Activated naive CD4-positive, alpha-beta T cell treated with anti-CD3 and anti-CD28 coated beads, Interleukin-2, amount 50 U/mL, for 72 hours (primary cell): ENCODE results near the gene TRAF3. TPM values are rescaled to one million over a fixed set of nuclear protein-coding genes. Genes with fewer than 3 reads are reported as not detected.
"Not testable (repeated sequence)": the region's sequence is repeated elsewhere in the genome, so short reads cannot be mapped to it uniquely, and the experiment has no call there.

Experiments
- ATAC-seq, 2 donors: fragments of 150-1000 bp; cut with Tn5 transposase; 2 replicates each; pipeline ENCODE4 v1.10.0; 2021; ENCODE audit warnings: mild to moderate bottlenecking in 2 of 2, moderate library complexity in 2 of 2
- DNase-seq, 2 donors: peaks; one replicate each; pipeline ENCODE4 v3.0.0; 2021 to 2022; ENCODE audit warnings: low spot score in 2 of 2
- H3K27ac Mint-ChIP-seq, 2 donors: one replicate each; pipeline ENCODE4 v1.8.0; 2022; ENCODE audit warnings: mild to moderate bottlenecking in 2 of 2, mixed read lengths in 2 of 2
- H3K36me3 Mint-ChIP-seq, 2 donors: one replicate each; pipeline ENCODE4 v1.8.0; 2022; ENCODE audit warnings: mixed read lengths in 2 of 2
- H3K9me3 Mint-ChIP-seq, 2 donors: one replicate each; pipeline ENCODE4 v1.8.0; 2022; ENCODE audit warnings: mixed read lengths in 2 of 2
- total RNA-seq, 2 donors: library from RNA; stranded (reverse); gene quantifications; one replicate each; pipeline ENCODE4 v1.2.3, GENCODE V29; 2022

Gene TRAF3
- total RNA-seq, 2 donors from 2014 or later: 54.9 to 97.0 TPM

DNA sequence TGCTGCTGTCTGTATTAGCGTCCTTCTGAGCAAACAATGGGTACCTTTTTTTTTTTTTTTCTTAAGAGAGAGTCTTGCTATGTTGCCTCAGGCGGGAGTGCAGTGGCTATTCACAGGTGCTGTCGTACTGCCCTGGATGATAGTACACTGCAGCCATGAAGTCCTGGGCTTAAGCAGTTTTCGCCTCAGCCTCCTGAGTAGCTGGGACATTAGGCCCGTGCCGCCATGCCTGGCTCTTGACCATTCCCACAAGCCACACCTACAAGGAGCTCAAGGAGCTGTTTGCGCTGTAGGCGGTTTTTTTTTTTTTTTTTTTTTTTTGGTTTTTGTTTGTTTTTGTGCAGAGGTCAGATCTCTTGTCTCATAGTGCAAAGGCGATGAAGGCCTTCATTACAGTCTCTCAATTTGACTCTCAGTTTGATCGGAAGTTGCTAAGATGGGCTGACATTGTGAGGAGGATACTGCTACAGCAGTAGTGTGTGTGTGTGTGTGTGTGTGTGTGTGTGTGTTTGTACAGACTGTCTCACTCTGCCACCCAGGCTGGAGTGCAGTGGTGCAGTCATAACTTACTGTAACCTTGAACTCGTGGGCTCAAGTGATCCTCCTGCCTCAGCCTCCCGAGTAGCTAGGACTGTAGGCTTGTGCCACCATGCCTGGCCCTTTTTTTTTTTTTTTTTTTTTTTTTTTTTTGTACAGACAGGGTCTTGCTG lies 34.2 kb downstream of the TRAF3 start:
- peaks cover 43 to 54% of the 10 kb centered on the region in 2 donors for H3K36me3 Mint-ChIP-seq
- peak in 1 of 2 donors; percentile 18 for ATAC-seq
- H3K9me3 Mint-ChIP-seq: peaks cover 0 to 4% of the 10 kb centered on the region in 2 donors
- peak overlapping the region in 1 of 2 donors; percentile 97 for H3K27ac Mint-ChIP-seq
- no peak for DNase-seq

DNA sequence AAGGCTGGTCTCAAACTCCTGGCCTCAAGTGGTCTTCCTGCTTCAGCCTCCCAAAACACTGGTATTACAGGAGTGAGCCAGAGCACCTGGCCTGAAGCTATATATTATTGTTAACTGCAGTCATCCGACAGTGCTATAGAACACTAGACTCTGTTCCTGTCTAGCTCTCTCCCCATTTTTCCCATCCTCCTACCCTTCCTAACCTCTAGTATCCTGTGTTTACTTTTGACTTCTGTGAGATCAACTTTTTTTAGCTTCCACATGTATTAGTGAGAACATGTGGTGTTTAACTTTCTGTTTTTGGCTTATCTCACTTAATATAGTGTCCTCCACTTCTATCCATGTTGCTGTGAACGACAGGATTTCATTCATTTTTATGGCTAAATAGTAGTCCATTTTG lies 34.7 kb downstream of the TRAF3 start:
- H3K36me3 Mint-ChIP-seq: peaks cover 47 to 58% of the 10 kb centered on the region in 2 donors
- DNase-seq: no peak
- H3K27ac Mint-ChIP-seq: peak overlapping the region; percentile 1 to 75

DNA sequence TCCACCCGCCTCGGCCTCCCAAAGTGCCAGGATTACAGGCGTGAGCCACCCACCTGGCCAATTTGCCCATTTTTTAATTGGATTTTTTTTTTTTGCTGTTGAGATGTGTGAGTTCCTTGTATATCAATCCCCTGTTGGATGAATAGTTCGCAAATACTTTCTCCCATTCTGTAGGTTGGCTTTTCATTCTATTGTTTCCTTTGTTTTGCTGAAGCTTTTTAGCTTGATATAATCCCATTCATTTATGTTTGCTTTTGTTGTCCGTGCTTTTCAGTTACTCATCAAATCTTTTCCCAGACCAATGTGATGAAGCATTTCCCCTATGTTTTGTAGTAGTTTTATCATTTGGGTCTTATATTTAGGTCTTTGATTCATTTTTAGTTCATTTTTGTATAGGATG lies 36.4 kb downstream of the TRAF3 start:
- DNase-seq (no peak), ATAC-seq (no peak)
- Mint-ChIP-seq H3K9me3 (peaks cover 0 to 4% of the 10 kb centered on the region in 2 donors), H3K27ac (peak overlapping the region; percentile 2 to 48), H3K36me3 (peaks cover 40 to 58% of the 10 kb centered on the region in 2 donors)

More for the DNA sequence above, 34.7 kb downstream of the TRAF3 start:
- peaks cover 0 to 4% of the 10 kb centered on the region in 2 donors for H3K9me3 Mint-ChIP-seq
- no peak for ATAC-seq

DNA sequence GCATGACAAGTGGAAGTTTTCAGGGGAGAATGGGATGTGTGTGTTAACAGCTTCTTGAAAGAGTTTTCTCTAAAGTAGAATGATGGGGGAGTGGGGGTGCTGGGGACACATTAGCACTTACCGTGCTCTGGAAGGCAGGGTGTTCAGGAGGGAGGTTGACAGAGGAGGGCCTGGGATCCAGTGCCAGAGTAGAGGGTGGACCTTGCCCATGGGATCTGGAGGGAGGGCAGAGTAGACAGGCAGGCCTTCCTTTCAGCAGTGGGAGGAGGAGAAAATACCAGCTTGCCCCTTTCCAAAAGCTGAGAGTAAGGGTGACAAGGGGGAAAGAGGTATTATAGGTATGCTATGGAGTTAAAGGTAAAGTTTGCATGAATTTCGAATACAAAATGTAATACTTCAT lies 40.1 kb downstream of the TRAF3 start:
- Mint-ChIP-seq H3K36me3 (peaks cover 29 to 62% of the 10 kb centered on the region in 2 donors), H3K27ac (peak overlapping the region in 1 of 2 donors; percentile 96), H3K9me3 (peaks cover 0 to 4% of the 10 kb centered on the region in 2 donors)
- ATAC-seq (no peak), DNase-seq (no peak)

DNA sequence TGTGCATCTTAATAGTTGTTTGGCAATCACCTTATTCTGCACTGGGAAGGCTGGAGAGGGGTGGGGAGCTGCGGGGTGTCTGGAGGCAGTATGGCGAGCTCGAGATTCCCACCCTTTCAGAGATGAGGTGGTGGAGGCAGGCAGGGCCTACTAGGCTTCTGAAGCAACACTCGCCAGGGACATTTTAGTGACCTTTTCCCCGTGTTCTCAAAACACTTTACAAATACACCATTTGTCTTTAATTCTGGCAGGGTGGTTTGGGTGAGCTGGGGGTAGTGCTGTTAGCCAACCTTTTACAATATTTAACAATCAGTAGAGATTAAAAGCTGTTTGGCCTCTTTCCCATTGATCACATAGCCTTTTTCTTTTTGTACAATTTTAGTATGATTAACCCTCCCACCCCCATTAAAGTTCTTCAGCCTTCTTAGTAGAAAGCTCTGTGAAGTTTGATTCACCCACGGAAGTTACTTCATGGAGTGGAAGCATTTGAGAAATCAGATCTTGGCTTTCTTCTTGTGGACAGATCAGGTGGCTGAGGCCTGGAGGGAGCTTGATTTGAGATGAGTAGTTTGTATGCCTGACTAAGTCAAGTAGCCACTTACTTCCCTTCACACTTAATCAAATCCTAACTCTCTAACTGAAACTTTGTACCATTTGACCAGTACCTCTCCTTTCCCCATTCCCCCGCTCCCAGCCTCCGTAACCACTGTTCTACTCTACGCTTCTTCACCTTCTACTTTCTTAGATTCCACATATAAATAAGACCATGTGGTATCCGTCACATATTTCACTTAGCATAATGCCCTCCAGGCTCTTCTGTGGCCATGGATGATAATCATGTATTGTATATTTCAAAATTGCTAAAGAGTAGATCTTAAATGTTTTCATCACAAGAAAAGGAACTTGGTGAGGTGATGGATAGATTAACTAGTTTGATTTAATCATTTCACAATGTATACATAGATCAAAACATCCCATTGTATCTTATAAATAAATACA lies 41.0 kb downstream of the TRAF3 start:
- H3K27ac Mint-ChIP-seq: peak overlapping the region; percentile 76 to 96
- peaks cover 4 to 6% of the 10 kb centered on the region in 2 donors for H3K9me3 Mint-ChIP-seq
- peaks cover 33 to 65% of the 10 kb centered on the region in 2 donors for H3K36me3 Mint-ChIP-seq
- ATAC-seq: peak in 1 of 2 donors; percentile 26
- DNase-seq: no peak

DNA sequence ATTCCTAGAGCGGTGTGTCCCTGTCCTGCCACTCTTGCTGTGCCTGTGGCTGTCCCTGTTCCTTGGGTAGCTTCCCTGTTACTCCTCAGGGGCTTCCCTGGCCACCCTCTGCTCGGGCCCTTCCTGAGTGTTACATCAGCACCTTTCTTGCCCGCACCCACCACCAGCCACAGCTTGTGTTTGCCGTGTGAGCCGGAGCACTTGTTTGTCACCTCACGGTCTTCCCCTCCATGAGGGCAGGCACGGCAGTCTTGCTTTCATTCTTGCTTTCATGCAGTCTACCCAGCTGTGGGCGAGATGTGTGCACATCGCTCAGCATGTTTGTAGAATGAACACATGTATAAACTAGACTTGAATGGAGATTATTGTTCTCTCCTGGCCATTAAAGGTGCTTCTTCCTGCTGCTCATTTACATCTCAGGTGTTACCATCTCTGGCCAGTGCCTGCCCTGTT lies 42.0 kb downstream of the TRAF3 start:
- DNase-seq: peak; percentile 72 to 89
- peaks cover 28 to 55% of the 10 kb centered on the region in 2 donors for H3K36me3 Mint-ChIP-seq

DNA sequence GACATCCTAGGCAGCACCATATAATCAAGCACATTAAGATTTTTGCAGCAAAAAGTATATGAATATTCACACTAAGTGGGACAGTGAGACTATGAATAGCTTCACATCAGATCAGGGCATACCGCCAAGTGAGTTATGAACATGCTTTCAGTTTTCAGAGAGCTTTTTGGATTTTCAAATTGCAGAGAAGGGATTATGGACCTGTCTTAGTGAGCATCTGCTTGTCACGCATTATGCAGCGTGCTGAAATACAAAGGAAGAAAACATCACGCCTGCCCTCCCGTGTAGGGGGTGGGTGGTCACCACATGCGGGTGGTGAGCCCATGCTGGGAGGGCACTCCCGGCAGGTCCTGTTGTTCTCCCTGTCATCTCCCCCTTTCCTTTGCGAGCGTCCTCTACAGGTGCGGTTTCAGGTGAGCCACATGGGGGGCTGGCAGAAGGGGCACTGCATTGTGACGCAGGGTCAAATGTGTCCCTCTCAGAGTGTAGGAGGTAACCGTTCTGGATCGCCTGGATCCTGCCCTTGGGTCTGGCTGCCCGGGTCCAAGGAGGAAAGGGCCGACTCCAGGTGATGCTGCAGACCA lies 42.6 kb downstream of the TRAF3 start:
- Mint-ChIP-seq H3K27ac (peak overlapping the region; percentile 96), H3K9me3 (peaks cover 4 to 6% of the 10 kb centered on the region in 2 donors), H3K36me3 (peaks cover 29 to 49% of the 10 kb centered on the region in 2 donors)
- peak; percentile 19 to 34 for ATAC-seq
- DNase-seq: no peak

More for the DNA sequence above, 42.0 kb downstream of the TRAF3 start:
- Mint-ChIP-seq H3K27ac (peak overlapping the region; percentile 96), H3K9me3 (peaks cover 4 to 6% of the 10 kb centered on the region in 2 donors)
- peak; percentile 72 to 78 for ATAC-seq

DNA sequence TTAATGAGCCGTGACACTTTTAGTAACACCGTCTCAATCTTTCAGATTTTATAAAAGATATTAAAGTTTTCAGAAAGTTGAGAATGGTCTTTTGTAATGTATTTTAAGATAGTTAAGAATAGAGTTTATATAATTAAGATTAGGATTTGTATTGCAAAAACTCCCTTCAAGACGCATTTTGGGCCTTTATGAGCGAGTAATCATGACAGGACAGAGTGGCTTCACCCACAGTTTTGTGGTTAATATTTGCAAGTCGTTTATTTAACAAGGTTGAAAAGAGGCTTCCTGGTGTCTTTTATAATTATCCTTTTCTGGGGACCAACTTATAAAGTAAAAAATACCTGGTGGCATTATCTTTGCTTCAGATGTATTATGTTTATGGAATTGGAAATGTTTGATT lies 44.0 kb downstream of the TRAF3 start:
- Mint-ChIP-seq H3K27ac (peak overlapping the region; percentile 94 to 97), H3K9me3 (peaks cover 0 to 6% of the 10 kb centered on the region in 2 donors), H3K36me3 (peaks cover 35 to 40% of the 10 kb centered on the region in 2 donors)
- ATAC-seq (no peak), DNase-seq (no peak)

DNA sequence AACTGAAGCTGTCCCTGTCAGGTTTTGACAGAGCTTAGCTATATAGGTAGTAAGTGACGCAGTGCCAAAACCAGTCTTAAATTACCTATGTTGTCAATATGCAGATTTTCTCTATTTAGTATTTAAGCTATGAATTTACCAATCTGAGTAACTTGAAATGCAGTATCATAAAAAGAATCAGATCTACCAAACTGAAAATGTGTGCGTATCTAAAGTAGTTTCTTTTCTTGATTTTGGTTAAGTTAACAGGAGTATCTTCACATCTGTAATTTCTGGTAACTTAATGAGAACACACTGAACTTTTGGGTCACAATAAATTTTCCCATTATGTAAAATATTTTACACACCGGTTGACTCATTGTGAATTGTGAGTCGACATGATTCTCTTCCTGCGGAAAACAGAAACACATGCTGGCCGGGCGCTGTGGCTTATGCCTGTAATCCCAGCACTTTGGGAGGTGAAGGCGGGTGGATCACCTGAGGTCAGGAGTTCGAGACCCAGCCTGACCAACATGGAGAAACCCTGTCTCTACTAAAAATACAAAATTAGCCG lies 45.1 kb downstream of the TRAF3 start:
- peak; percentile 56 to 80 for DNase-seq
- Mint-ChIP-seq H3K36me3 (peaks cover 30 to 31% of the 10 kb centered on the region in 2 donors), H3K9me3 (peaks cover 0 to 6% of the 10 kb centered on the region in 2 donors), H3K27ac (peak overlapping the region; percentile 94 to 97)
- ATAC-seq: peak; percentile 65 to 81

DNA sequence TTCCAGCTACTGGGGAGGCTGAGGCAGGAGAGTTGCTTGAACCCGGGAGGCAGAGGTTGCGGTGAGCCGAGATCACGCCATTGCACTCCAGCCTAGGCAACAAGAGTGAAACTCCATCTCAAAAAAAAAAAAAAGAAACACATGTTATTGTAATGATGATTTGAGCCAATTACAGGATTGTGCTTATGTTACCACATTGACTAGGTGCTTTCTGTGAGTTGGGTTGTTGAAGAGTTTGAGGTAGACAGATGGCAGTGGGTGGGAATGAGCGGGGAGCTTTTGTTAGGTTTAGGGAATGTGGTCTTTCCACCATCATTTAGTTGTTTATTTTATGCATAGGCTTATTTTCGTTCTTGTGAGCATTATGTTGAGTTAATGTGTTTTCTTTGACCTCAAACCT lies 45.6 kb downstream of the TRAF3 start:
- not testable (repeated sequence) for H3K9me3 Mint-ChIP-seq, DNase-seq, ATAC-seq
- Mint-ChIP-seq H3K27ac (peak overlapping the region; percentile 94 to 97), H3K36me3 (peaks cover 29 to 31% of the 10 kb centered on the region in 2 donors)

DNA sequence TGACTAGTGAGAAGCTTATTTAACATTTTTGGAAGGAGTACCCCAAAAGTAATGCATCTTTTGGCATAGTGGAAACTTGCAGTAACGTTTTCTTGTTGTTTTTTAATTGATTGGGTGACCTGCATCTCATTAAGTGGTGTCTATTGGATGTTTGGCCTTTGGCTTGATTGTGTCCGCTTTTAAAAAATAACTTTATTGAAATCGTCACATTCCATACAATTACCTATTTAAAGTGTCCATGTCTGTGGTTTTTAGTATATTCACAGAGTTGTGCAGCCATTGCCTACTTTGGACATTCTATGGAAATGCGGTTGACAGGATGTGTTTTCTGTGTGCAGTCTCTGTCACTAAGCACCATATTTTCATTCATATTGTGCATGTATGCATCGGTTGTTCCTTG lies 46.3 kb downstream of the TRAF3 start:
- DNase-seq (no peak), ATAC-seq (no peak)
- Mint-ChIP-seq H3K9me3 (peaks cover 0 to 6% of the 10 kb centered on the region in 2 donors), H3K36me3 (peaks cover 29 to 31% of the 10 kb centered on the region in 2 donors), H3K27ac (no peak overlapping the region)

DNA sequence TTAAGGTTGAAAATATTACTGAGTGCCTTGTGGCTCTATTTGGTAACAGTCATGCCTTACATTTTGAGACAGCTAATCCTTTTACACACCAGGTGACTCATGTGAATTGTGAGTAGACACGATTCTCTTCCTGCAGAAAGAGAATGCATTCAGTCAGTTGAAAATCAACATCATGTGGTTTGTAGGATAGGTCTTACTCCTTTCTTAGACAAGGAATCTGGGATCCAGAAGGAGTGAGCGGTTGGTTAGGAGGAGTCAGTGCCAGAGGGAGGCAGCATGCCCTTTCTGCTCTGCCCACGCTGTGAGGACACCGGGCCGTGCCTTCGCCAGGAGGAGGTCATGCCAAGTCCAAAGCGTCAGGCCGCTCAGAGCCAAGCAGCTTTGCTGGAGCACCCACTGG lies 47.6 kb downstream of the TRAF3 start:
- Mint-ChIP-seq H3K36me3 (peaks cover 22 to 26% of the 10 kb centered on the region in 2 donors), H3K27ac (peak overlapping the region in 1 of 2 donors; percentile 78), H3K9me3 (peaks cover 0 to 6% of the 10 kb centered on the region in 2 donors)
- ATAC-seq: no peak
- DNase-seq: no peak

DNA sequence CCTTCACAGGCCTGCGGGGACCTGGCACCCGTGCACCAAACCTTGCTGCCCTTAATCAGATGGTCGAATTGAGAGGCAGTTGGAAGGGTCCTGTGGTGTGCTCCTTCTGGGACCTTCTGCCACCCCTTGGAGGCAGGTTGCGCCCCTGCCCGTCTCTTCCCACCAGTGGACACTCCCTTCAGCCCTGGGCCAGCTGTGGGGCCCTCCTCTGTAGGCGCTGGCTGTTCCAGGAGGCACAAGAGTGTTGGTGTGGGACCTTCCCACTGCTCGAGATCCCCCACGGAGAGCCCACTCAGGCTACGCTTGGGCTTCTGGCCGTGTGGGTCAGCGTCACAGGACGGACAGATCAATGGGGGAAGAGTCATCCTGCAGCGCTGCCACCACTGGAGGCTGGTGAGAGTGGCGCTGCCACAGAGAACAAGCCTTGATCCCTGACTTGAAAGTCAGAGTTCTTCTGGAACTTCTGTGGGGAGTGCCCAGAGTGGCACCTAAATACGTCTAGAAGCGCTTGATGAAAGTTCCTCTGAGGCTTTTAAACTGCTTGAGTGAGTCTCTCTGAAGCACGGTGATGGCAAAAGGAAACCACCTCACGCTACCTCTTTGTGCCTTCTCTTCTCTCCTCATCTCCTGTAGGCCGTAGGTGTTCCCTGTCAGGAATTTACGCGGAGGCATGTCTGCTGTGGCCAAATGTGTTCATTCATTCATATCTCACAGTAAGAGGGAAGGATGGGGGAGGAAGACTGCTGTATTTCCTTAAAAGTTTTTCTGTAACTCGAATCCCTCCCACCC lies 48.3 kb downstream of the TRAF3 start:
- Mint-ChIP-seq H3K27ac (peak overlapping the region; percentile 78 to 91), H3K9me3 (peaks cover 0 to 6% of the 10 kb centered on the region in 2 donors), H3K36me3 (peaks cover 24 to 26% of the 10 kb centered on the region in 2 donors)
- DNase-seq: no peak
- no peak for ATAC-seq

DNA sequence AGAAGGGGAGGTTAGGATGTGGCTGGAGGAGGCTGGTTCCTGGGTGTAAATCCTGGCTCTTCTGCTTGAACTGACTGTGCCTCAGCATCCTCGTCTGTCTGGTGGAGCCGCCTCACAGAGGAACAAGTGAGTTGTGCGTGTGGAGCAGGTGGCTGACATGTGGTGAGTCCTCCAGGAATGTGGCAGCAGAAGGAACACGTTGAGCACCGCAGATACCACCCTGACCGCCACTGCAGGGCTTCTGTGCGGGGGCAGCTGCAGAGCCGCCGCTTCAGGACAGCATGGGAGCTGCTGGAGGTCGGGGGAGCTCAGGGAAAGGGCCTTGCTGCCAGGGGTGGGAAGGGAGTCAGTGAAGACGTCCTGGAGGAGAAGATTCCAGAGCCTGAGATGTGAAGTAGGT lies 48.9 kb downstream of the TRAF3 start:
- Mint-ChIP-seq H3K36me3 (peaks cover 26 to 31% of the 10 kb centered on the region in 2 donors), H3K27ac (peak overlapping the region; percentile 78 to 91), H3K9me3 (peaks cover 0 to 6% of the 10 kb centered on the region in 2 donors)
- ATAC-seq: no peak
- DNase-seq: no peak
